Glutamatergic neuron (in vitro differentiated cells): ENCODE measurements around the gene HNRNPH3. TPM values are rescaled to one million over a fixed set of nuclear protein-coding genes. Genes with fewer than 3 reads are reported as not detected.

ENCODE experiments used
- DNase-seq: peaks from one replicate; pipeline ENCODE4 v3.0.0; 2022
- H3K27ac Mint-ChIP-seq: one replicate; pipeline ENCODE4 v1.8.0; 2020; ENCODE audit warnings: mild to moderate bottlenecking, mixed read lengths, inconsistent platforms; ENCODE audit not compliant: unreplicated experiment
- H3K27me3 Mint-ChIP-seq: one replicate; pipeline ENCODE4 v1.8.0; 2020; ENCODE audit warnings: mild to moderate bottlenecking, moderate library complexity, mixed read lengths, inconsistent platforms; ENCODE audit not compliant: unreplicated experiment
- H3K36me3 Mint-ChIP-seq: one replicate; pipeline ENCODE4 v1.8.0; 2020; ENCODE audit warnings: mild to moderate bottlenecking, mixed read lengths, inconsistent platforms; ENCODE audit not compliant: unreplicated experiment
- H3K4me1 Mint-ChIP-seq: one replicate; pipeline ENCODE4 v1.8.0; 2020; ENCODE audit warnings: mild to moderate bottlenecking, low read depth, mixed read lengths, inconsistent platforms; ENCODE audit not compliant: unreplicated experiment
- H3K4me3 Mint-ChIP-seq: one replicate; pipeline ENCODE4 v1.8.0; 2020; ENCODE audit warnings: mild to moderate bottlenecking, mixed read lengths, inconsistent platforms; ENCODE audit not compliant: unreplicated experiment
- H3K9me3 Mint-ChIP-seq: one replicate; pipeline ENCODE4 v1.8.0; 2020; ENCODE audit warnings: mild to moderate bottlenecking, moderate library complexity, mixed read lengths, inconsistent platforms; ENCODE audit not compliant: unreplicated experiment
- total RNA-seq: library from RNA; stranded (reverse); fragmentation: NEBNext Ultra II Directional; extraction: Animal tissue kit (Norgen Biotek cat#: 25700); gene quantifications from one replicate; pipeline ENCODE4 v1.2.1, GENCODE V29; 2021; ENCODE audit not compliant: unreplicated experiment
- TF ChIP-seq, protein P1 (sequence below): fragments of 200-600 bp; sonication (generic); IDR thresholded peaks from one replicate; pipeline ENCODE4 v1.5.0; 2021; ENCODE audit not compliant: partially characterized antibody, unreplicated experiment

The HNRNPH3 gene
- total RNA-seq, 1 donor from 2014 or later: 194 TPM

DNA sequence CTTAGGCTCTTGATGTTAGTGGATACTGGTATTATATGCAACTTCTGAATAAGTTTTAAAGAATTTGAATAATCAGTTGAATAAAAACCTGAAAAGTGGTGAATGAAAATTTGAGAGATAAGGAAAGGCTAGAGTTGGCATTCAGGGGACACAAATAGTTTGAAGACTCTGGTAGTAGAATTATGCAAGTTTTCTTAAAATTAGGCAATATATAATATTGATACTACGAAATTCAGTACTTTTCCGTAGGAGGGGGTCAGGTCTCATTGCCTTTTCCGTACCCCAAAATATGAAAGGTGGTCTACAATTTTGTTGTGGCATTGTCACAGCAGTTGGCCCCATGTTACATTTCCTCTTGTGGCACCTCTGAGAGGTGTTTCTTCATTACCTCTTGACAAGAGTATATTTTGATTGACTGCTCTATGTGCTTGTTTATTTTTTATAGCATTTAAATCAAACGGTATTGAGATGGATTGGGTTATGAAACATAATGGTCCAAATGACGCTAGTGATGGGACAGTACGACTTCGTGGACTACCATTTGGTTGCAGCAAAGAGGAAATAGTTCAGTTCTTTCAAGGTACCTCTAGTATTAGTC lies 5.0 kb downstream of the HNRNPH3 start:
- peaks cover 9% of the 10 kb centered on the region for H3K9me3 Mint-ChIP-seq
- peak overlapping the region; percentile 69 for H3K4me3 Mint-ChIP-seq
- H3K27ac Mint-ChIP-seq: peak overlapping the region; percentile 46
- TF ChIP-seq, protein P1, sequence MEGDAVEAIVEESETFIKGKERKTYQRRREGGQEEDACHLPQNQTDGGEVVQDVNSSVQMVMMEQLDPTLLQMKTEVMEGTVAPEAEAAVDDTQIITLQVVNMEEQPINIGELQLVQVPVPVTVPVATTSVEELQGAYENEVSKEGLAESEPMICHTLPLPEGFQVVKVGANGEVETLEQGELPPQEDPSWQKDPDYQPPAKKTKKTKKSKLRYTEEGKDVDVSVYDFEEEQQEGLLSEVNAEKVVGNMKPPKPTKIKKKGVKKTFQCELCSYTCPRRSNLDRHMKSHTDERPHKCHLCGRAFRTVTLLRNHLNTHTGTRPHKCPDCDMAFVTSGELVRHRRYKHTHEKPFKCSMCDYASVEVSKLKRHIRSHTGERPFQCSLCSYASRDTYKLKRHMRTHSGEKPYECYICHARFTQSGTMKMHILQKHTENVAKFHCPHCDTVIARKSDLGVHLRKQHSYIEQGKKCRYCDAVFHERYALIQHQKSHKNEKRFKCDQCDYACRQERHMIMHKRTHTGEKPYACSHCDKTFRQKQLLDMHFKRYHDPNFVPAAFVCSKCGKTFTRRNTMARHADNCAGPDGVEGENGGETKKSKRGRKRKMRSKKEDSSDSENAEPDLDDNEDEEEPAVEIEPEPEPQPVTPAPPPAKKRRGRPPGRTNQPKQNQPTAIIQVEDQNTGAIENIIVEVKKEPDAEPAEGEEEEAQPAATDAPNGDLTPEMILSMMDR: no peak
- DNase-seq: no peak
- peaks cover 27% of the 10 kb centered on the region for H3K4me1 Mint-ChIP-seq
- peaks cover 14% of the 10 kb centered on the region for H3K27me3 Mint-ChIP-seq
- no peaks in the 10 kb centered on the region for H3K36me3 Mint-ChIP-seq

DNA sequence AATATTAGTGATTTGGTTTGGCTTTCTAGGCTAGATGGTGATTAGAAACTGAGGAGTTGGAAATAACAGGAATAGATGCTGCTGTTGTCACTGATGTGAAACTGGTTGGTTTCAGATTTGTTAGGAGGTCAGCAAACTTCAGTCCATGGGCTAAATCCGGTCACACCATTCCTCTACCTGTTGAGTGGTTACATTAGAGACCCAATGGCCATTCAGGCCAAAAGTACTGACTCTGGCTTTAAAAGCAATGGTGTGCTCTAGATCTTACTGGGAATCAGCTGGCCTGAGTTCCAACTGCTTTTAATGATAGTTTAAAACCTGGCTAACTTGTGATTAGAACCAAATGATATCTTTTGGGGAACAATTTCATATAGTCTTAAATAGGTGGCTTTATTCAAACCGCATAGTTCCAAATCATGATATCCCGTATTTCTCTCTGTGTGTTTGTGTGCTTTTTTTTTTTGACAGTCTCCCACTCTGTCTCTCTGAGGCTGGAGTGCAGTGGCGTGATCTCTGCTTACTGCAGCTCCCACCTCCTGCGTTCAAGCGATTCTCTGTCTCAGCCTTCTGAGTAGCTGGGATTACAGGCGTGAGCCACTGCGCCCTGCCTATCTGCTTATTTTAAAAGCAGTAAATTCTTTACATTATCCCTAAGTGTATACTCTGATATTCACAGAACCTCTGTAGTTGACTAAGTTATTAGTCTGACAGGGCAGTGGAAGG lies 8.7 kb downstream of the HNRNPH3 start:
- no peak overlapping the region for H3K27ac Mint-ChIP-seq
- H3K36me3 Mint-ChIP-seq: no peaks in the 10 kb centered on the region
- H3K4me1 Mint-ChIP-seq: peaks cover 20% of the 10 kb centered on the region
- TF ChIP-seq, protein P1: no peak
- H3K4me3 Mint-ChIP-seq: no peak overlapping the region
- peaks cover 4% of the 10 kb centered on the region for H3K27me3 Mint-ChIP-seq
- H3K9me3 Mint-ChIP-seq: peaks cover 2% of the 10 kb centered on the region
- DNase-seq: no peak

DNA sequence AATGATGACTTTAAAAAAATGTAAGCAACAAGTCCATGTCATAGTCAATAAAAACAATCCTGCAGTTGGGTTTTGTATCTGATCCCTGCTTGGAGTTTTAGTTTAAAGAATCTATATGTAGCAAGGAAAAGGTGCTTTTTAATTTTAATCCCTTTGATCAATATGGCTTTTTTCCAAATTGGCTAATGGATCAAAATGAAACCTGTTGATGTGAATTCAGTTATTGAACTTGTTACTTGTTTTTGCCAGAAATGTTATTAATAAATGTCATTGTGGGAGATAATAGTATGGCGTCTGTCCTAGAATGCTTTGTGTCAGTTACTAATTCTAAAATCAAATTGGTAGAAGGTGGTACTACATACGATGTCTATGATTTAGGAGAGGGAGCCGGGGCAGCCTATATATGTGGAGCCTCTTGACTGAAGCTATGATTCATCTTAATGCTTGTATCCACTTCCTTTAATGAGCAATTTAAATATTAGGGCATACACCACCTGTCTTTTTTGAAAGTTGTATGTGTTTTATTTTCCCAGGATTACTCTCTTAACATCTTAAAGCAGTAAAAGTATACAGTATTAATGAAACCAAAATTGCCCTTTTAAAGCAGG lies 11.1 kb downstream of the HNRNPH3 start:
- no peaks in the 10 kb centered on the region for H3K4me1 Mint-ChIP-seq
- peaks cover 4% of the 10 kb centered on the region for H3K27me3 Mint-ChIP-seq
- TF ChIP-seq, protein P1: no peak
- peaks cover 3% of the 10 kb centered on the region for H3K9me3 Mint-ChIP-seq
- H3K36me3 Mint-ChIP-seq: no peaks in the 10 kb centered on the region
- H3K27ac Mint-ChIP-seq: no peak overlapping the region
- no peak overlapping the region for H3K4me3 Mint-ChIP-seq
- no peak for DNase-seq

DNA sequence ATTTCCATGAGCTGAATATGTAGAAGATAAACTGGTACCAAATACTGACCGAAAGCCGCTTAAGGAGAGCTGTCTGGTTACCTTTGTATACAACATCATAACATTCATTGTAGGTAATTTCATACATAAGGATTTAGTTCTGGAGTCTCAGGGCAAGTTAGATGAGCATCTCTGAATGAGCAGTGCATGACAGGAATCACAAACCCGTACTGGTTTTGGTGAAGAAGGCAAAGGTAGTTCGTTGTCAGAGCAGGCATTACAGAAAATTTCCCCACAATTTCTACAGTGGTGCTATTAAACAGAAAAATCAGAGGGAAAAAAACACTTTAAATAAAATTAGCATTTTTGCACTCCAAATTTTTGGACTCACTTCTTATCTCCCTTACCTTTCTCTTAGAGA lies 13.8 kb downstream of the HNRNPH3 start:
- DNase-seq: no peak
- no peak overlapping the region for H3K27ac Mint-ChIP-seq
- H3K36me3 Mint-ChIP-seq: no peaks in the 10 kb centered on the region

More for the DNA sequence above, 13.8 kb downstream of the HNRNPH3 start:
- H3K4me1 Mint-ChIP-seq: no peaks in the 10 kb centered on the region
- peaks cover 3% of the 10 kb centered on the region for H3K9me3 Mint-ChIP-seq
- peaks cover 4% of the 10 kb centered on the region for H3K27me3 Mint-ChIP-seq
- TF ChIP-seq, protein P1: no peak
- H3K4me3 Mint-ChIP-seq: no peak overlapping the region
